Measurements from ENCODE around the gene SEMA4D.

Gene SEMA4D

GRCh38 chr9:89340332-89340731 is 157.6 kb downstream of the SEMA4D start:
- H3K27me3 ChIP-seq = no peaks in the 10 kb centered on the region
- H3K9me3 ChIP-seq = no peaks in the 10 kb centered on the region
- H3K36me3 ChIP-seq = peaks cover 89% of the 10 kb centered on the region
- no peak for TF ChIP-seq CTCF (IDR thresholded peaks at IDR 0.05)
- no peaks in the 10 kb centered on the region for H3K4me1 ChIP-seq (ENCODE audit: control insufficient read depth in 1 of 2, insufficient read depth in 1 of 2, low read depth in 1 of 2, low read length in 1 of 2)
- no peak overlapping the region for H3K27ac ChIP-seq
- H3K4me3 ChIP-seq (ENCODE audit: low read depth in 1 of 2, low read length in 1 of 2) = no peak overlapping the region

GRCh38 chr9:89339807-89340206 is 158.1 kb downstream of the SEMA4D start:
- TF ChIP-seq CTCF (IDR thresholded peaks at IDR 0.05) = no peak
- no peaks in the 10 kb centered on the region for H3K4me1 ChIP-seq (ENCODE audit: control insufficient read depth in 1 of 2, insufficient read depth in 1 of 2, low read depth in 1 of 2, low read length in 1 of 2)
- H3K27me3 ChIP-seq = no peaks in the 10 kb centered on the region
- H3K9me3 ChIP-seq = no peaks in the 10 kb centered on the region
- H3K4me3 ChIP-seq (ENCODE audit: low read depth in 1 of 2, low read length in 1 of 2) = no peak overlapping the region
- H3K36me3 ChIP-seq = peaks cover 89% of the 10 kb centered on the region
- no peak overlapping the region for H3K27ac ChIP-seq

GRCh38 chr9:89330513-89330912 is 167.4 kb downstream of the SEMA4D start:
- Histone ChIP-seq H3K27ac (no peak overlapping the region), H3K27me3 (no peaks in the 10 kb centered on the region), H3K9me3 (no peaks in the 10 kb centered on the region), H3K36me3 (peaks cover 97% of the 10 kb centered on the region), H3K4me1 (ENCODE audit: control insufficient read depth in 1 of 2, insufficient read depth in 1 of 2, low read depth in 1 of 2, low read length in 1 of 2) (no peaks in the 10 kb centered on the region), H3K4me3 (ENCODE audit: low read depth in 1 of 2, low read length in 1 of 2) (no peak overlapping the region)
- no peak for TF ChIP-seq CTCF (IDR thresholded peaks at IDR 0.05)

- Histone ChIP-seq H3K27ac (no peak overlapping the region), H3K4me3 (ENCODE audit: low read depth in 1 of 2, low read length in 1 of 2) (no peak overlapping the region), H3K4me1 (ENCODE audit: control insufficient read depth in 1 of 2, insufficient read depth in 1 of 2, low read depth in 1 of 2, low read length in 1 of 2) (no peaks in the 10 kb centered on the region), H3K36me3 (peaks cover 91% of the 10 kb centered on the region), H3K9me3 (no peaks in the 10 kb centered on the region), H3K27me3 (no peaks in the 10 kb centered on the region)
- no peak for TF ChIP-seq CTCF (IDR thresholded peaks at IDR 0.05)
Observed at GRCh38 chr9:89329917-89330316, 168.0 kb downstream of the SEMA4D start.

GRCh38 chr9:89328064-89328463 is 169.8 kb downstream of the SEMA4D start:
- Histone ChIP-seq H3K27me3 (no peaks in the 10 kb centered on the region), H3K27ac (no peak overlapping the region), H3K4me1 (ENCODE audit: control insufficient read depth in 1 of 2, insufficient read depth in 1 of 2, low read depth in 1 of 2, low read length in 1 of 2) (no peaks in the 10 kb centered on the region), H3K9me3 (no peaks in the 10 kb centered on the region), H3K36me3 (peaks cover 72% of the 10 kb centered on the region), H3K4me3 (ENCODE audit: low read depth in 1 of 2, low read length in 1 of 2) (no peak overlapping the region)
- no peak for TF ChIP-seq CTCF (IDR thresholded peaks at IDR 0.05)

- no peak overlapping the region for H3K4me3 ChIP-seq (ENCODE audit: low read depth in 1 of 2, low read length in 1 of 2)
- TF ChIP-seq CTCF (IDR thresholded peaks at IDR 0.05) = no peak
- no peaks in the 10 kb centered on the region for H3K4me1 ChIP-seq (ENCODE audit: control insufficient read depth in 1 of 2, insufficient read depth in 1 of 2, low read depth in 1 of 2, low read length in 1 of 2)
- H3K36me3 ChIP-seq = peaks cover 56% of the 10 kb centered on the region
- no peaks in the 10 kb centered on the region for H3K27me3 ChIP-seq
- H3K27ac ChIP-seq = no peak overlapping the region
- H3K9me3 ChIP-seq = no peaks in the 10 kb centered on the region
Observed at GRCh38 chr9:89325733-89326132, 172.2 kb downstream of the SEMA4D start.

All from neutrophil (primary cell).